ENCODE measurements around the gene WDR27.

WDR27 gene

DNA sequence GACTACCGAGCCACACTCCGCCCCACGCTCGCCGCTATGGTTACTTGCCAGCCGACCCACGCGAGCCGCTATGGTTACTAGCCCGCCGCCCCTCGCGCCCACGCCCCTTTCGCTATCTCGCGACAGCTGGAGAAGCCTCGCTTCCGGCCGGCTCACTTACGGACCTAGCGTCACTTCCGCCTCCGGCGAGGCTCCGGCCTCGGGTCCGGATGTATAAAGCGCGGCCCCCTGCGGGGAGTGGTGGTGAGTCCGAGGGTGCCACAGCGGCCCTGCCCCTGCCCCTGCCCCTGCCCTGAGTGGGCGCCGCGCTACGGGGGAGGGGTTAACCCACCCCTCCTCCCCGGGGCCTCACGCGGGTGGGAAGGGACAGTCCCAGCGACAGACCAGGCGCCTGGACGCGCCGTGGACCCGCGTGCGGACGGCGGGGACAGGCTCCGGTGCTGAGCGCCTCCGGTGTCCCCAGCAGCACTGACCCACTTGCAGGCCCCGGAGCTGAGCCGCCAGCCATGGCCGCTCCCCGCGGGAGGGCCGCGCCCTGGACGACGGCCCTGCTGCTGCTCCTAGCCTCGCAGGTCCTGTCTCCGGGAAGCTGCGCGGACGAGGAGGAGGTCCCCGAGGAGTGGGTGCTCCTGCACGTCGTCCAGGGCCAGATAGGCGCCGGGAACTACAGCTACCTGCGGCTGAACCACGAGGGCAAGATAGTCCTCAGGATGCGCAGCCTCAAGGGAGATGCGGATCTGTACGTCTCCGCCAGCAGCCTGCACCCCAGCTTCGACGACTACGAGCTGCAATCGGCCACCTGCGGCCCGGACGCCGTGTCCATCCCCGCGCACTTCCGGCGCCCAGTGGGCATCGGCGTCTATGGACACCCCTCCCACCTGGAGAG is at the start of gene WDR27, which contains the start of gene C6orf120:
Gene WDR27, minus strand, starts transcription at position 76 of the 886 bp plus-strand sequence. CDS start 13,024 bp downstream, outside the sequence.
Gene C6orf120, plus strand, starts transcription at position 173 of the 886 bp plus-strand sequence. Its CDS starts 334 bp downstream, at position 507.
- peak; percentile 97 to 98 for DNase-seq (ENCODE audit: low read depth in 2 of 2)

DNA sequence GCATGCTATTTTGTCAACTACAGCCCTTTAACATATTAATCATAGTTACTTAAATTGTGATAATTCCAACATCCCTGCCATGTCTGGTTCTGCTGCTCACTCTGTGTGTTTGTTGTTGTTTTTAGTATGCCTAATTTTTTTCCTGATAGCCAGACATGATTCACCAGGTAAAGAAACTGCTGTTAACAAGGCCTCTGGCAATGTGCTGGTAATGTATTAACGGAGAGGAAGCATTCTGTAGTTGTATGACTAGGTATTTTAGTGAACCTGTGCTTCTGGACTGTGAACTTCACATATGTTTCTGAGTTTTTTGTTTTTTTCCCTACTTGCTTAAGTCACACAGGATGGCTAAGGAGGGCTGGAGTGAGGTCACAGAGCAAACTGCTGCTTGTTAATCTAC is 44.7 kb upstream of the WDR27 start:
- no peak for DNase-seq (ENCODE audit: low read depth in 2 of 2)

DNA sequence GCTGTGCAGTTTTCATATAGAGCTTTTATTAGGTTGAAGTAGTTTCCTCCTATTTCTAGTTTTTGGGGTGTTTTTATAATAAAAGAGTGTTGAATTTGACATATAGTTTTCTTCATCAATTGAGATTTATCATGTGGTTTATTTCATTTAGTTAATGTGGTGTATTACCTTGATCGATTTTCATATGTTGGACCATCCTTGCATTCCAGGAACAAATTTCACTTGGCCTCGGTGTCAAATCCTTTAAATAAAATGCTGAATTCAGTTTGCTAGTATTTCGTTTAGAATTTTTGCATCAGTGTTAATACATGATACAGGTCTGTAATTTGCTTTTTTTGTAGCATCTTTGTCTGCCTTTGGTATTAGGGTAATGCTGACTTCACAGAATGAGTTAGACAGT is 43.6 kb upstream of the WDR27 start:
- DNase-seq (ENCODE audit: low read depth in 2 of 2), result no peak

DNA sequence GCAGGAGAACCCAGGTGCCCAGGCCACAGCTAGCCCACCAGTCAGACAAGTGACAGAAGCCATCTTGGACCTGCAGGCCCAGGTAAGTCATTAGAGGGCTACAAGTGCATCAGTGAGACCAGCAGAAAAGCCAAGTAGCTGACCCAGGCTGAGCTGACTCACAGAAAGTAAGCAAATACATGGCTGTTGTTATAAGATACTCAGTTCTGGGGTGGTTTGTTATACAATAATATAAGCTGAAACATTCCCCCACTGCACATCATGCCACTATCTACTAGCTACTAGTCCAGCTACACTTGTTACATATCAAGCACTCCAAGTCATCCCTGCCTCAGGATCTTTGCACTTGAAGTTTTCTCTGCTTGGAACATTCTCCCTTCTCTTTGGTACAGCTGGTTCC is 39.5 kb upstream of the WDR27 start:
- no peak for DNase-seq (ENCODE audit: low read depth in 2 of 2)

DNA sequence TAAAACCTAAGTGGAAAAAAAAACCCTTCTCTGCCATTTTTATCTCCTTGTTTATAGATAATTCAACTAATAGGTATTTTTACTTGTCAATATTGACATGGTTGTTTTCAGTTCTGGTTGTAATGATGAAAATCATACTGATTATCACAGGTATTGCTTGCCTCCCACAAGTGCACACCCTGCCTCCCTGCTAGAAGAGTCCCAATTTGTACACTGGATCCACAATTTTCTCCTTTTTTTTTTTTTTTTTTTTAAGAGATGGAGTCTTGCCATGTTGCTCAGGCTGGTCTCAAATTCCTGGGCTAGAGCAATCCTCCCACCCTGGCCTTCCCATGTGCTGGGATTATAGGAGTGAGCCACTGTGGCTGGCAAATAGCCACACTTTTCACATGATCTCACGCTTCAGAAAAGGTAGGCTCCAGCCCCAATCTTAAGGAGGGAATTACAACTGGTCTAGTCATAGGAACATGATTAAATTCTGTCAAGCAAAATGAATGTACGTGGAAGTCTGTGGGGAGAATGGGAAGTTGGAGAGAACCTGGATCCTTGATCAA is 37.2 kb upstream of the WDR27 start:
- DNase-seq (ENCODE audit: low read depth in 2 of 2), result no peak

DNA sequence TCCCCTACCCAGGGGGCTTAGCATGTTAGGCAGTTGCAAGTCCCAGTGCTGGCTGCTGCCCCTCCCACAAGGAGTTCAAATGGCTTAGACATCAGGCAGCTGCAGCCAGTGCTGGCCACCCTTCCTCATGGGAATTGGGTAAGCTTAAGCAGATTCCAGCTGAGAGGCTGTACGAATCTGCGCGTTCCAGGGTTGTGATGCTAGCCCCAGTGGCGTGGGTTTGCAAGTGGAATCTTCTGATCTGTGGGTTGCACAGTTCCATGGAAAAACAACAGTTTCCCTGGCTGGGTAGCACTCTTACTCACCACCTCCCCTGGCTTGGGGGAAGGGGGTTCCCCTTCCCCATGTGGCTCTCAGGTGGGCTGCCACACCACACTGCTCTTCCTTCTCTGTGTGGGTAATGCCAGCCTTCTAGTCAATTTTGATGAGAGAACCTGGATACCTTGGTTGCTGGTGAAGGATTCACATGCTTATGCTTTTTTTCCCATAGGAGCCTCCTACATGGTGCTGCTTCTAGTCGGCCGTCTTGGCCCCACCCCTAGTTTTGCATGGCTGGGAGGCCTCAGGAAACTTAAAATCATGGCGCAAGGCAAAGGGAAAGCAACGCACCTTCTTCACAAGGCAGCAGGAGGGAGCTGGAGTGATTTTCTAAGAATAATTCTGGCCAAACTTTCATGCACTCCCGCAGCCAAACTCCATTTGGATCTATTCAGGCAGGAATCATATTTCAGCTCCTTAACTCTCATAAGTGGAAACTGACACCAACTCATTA is 36.6 kb upstream of the WDR27 start:
- DNase-seq (ENCODE audit: low read depth in 2 of 2), result no peak

DNA sequence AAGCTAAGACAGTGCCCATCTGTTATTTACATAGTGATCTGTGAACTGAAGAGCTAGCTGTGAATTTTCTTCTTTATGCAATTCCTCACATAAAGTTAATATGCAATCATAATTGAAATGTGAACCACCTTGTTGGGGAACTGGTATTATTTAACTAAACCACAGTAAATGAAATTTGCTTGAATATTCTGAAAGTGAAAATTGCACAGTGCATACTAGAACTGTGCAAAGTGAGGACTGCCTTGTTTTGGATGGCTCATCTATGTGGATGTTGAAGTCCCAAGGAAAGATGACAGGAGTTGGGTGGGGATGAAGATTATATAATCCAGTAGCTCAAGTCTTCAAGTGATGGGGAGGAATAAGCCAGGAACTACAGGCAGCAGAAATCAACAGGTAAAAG is 28.1 kb upstream of the WDR27 start:
- no peak for DNase-seq (ENCODE audit: low read depth in 2 of 2)

DNA sequence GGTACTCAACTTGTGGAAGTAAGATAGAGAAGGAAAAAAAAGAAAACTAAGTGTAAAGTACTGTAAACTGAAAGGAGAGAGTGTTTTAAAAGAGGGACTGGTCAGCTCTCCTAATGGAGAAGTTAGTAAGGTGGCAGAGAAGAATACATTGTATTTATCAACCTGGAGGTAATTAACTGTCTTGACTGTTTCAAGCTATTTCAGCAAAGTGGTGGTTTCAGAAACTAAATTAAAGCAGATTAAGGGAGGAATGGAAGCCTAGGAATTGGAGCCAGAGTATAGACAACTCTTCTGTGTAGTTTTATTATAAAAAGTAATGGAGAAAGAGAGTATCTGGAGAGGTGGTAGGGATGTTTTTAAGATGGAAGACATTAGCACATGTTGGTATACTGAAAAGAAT is 25.1 kb upstream of the WDR27 start:
- no peak for DNase-seq (ENCODE audit: low read depth in 2 of 2)

DNA sequence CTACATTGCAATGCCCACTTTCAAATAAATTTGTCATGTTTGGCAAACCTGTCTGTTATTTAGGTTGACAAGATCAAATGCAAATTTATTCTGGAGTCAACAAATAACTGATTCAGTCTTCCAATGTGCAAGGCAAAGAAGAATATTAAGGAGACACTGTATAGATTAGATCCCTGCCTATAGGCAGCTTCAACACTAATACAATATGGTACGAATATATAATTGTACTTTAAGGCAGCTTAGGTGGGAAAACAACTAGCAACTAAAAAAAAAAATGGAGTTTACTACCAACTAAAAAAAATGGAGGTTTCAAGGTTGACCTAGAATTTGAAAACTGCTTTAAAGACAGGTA is 24.2 kb upstream of the WDR27 start:
- no peak for DNase-seq (ENCODE audit: low read depth in 2 of 2)

DNA sequence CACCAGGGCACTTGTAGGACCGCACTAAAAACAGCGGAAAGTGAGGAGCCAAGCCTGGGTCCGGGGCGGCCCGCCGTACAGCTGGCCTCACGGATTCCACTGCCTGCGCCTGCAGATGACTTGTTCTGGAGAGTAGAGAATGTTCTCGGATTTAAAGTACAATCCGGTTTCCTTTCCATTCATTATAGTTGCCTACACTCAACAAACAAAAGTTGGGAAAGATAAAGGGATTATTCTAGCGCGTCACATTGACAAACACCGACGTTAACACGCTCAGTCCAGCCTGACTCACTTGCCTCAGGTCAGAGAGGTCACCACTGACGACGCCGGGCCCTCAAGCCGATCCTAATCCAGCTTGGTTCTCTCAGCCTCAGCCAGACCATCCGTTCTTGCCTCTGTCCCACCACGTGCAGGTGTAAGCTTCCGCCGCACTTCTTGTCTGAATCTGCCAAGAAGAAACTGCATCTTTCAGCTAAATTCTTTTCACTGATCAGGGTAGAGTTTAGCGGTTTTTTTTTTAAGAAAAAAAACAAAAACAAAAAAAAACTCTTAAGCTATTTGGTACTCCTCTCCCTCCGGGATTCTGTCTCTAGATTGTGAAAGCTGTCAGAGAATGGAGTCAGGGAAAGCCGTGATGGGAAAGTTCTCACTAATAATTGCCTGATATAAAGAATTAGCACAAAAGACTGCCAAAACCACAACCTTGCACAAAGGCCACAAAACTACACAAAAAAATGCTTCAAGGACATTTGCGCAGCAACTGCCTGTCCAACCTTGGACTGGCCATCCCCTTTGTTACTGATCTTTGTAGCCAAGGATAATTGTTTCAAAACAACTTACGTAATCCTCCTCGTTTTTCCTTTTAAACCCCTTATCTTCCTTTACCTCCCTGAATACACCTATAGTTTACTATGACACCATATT is 23.6 kb upstream of the WDR27 start:
- no peak for DNase-seq (ENCODE audit: low read depth in 2 of 2)

DNA sequence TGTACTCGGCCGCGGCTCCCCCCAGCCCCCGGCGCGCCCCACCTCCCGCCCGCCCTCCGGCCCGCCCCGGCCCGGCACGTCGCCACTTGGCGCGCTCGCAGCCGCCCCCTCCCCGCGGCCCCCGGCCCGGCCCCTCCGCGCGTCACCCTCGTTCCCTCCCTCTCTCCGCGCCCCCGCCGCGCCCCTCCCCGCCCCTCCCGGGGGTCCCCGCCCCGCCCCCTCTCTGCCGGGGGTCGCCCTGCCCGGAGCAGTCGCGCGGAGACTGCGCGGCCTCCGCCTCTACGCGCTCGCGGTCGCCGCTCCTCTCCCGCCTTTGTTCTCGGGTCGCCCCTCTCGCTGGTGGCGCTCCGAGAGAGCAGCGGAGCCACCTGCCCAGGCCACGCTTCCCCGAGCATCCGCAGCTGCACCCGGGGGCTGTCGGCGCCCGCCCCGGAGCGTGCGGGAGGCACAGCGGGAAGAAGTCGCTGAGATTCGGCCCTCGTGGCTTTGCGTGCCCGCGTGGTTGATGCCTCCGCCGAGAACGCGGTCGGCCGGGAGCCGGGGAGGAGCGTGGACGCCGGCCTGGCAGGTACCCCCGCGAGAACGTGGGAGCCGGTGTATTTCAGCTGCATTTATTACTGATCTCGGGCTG is 22.8 kb upstream of the WDR27 start, which contains the start of gene PHF10:
Gene PHF10, minus strand, starts transcription at position 7 of the 631 bp plus-strand sequence. CDS start 569 bp downstream, outside the sequence.
- peak; percentile 51 to 61 for DNase-seq (ENCODE audit: low read depth in 2 of 2)

DNA sequence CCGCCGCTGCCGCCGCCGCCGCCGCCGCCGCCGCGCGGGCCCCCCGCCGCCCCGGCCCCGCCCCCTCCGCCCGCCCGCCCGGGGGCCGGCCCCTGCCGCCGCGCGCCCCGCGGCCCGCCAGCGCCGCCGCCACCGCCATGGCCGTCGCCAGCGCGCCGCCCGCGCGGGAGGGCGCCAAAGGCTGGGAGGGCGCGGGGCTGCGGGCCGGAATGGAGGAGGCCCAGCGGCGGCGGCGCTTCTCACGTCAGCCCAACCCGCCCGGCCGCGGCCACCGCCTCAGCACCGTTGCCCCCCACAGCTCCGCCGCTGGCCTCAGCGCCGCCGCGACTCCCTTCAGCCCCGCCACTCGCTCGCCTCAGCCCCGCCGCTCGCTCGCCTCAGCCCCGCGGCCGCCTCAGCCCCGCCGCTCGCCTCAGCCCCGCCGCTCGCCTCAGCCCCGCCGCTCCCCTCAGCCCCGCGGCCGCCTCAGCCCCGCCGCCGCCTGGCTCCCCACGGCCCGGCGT is 22.2 kb upstream of the WDR27 start:
- peak; percentile 13 to 24 for DNase-seq (ENCODE audit: low read depth in 2 of 2)

DNA sequence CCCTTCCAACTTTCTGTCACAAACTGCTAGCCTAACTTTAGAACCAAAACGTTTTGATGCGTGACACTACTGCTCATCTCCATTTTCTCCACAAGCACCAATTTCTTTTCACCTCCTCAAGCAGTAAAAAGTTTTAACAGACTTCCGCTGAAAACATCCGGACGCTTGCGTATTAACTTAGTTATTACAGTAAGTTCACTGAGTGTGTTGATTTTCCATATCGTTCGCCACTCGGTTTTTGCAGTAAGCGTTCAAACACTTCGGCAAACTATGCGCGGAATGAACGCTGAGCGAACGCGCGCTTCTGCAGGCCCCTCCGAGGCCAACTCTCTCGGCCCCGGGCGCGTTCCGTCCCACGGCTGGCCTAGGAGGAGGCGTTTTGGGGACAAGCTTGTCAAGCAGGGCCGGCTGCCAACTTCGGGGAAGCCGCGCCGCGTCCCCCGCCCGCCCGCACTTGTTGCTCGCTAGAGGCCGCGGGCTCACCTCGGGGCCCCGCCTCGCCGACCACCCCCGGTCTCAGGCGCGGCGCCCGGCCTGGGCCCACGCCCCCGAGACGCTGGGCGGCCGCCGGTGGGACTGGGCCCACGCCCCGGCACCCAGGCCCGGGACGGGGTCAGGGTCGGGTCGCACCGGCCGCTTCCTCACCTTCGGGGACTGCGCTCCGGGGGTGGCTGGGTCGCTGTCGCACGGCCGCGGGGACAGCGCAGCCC is 21.5 kb upstream of the WDR27 start:
- DNase-seq (ENCODE audit: low read depth in 2 of 2), result peak; percentile 49 to 50

DNA sequence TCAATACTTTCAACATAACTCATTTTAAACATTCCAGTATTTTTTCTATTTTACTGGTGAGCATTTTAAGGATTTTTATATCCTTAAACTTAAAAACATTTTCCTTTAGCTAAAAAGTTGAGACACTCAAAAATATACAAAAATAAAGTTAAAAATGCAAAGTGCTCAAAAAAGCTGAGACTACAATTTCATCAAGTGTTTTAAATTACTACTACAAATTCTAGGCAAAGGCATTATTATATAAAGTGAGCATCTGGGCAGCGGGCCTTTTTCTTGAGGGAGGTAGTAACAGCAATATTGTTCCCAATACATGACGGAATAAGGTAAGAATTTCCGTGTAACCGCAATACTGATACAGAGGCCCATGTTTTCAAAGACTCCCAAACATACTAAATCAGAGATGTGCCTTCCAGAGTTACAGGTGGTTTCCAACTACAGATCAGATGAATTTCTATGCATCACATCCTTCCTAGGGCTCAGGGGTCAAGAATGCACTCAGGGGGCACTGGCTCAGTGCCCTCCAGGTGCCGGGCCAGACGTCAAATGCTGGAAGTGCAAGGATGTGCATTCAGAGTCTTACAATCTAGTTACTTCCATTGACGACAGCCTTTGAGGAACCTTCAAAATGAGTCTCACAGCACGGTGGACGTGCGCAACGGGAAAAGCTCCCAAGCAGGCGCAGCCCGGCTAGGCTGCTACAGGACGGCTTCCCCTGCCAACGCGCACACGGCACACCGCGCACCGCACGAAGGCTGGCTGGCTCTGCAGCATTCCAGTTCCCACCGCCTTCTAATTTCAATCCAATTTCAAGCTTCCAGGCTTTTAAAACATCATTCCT is 20.8 kb upstream of the WDR27 start:
- DNase-seq (ENCODE audit: low read depth in 2 of 2), result peak in 1 of 2 donors; percentile 9

DNA sequence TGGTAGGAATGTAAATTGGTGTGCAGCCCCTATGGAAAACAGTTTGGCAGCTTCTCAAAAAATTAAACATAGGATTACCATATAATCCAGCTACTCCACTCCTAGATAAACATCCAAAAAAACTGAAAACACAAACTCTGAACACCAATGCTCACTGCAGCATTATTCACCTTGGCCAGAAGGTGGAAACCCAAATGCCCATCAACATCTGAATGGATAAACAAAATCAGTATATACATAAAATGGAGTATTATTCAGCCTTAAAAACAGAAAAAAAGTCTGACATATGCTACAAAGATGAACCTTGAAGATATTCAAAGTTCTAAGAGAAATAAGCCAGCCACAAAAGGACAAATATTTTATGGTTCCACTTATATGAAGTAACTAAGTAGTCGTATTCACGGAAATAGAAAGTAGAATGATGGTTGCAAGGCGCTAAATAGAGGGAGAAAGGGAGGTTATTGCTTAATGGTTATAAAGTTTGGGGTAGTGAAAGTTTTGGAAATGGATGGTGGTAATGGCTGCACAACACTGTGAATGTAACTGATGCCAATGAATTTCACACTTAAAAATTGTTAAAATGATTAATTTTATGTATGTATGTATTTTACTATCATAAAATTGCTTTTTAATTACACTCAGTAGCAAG is 18.5 kb upstream of the WDR27 start:
- no peak for DNase-seq (ENCODE audit: low read depth in 2 of 2)

DNA sequence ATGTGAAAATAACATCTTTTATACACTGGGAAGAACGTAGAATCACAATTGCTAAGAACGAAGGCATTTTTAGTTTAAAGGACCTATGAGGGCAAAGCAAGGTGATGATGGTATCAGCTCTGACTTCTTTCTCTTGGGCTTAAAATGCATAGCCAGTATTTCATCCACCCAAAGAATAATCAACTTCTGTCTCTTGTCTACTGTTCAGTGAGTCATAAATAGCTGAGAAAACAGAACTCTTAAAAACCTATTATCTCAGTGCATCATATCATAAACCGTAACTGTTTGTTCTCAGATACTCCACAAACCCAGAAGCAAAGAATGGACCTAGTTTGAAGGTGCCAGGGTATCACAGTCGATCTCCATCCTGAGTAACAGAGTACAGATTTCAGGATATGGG is 17.3 kb upstream of the WDR27 start:
- DNase-seq (ENCODE audit: low read depth in 2 of 2), result no peak

DNA sequence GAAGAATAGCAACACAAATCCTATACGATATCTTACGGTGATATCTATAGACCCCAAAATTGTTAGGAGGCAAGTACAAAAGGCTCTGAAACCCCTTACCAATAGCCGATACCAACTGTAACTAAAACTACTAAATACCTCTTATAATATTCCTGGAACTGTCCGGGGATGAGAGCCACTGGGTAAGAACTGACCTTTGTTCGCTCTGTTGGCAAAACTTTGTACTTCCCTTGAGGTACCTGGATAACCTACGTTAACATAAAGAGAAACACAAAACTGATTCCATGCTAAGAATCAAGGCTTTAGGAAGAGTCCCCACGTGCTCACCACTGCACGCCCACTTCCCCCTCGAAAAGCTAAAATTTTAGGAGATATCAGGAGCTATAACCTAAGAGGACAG is 12.8 kb upstream of the WDR27 start:
- DNase-seq (ENCODE audit: low read depth in 2 of 2), result no peak

DNA sequence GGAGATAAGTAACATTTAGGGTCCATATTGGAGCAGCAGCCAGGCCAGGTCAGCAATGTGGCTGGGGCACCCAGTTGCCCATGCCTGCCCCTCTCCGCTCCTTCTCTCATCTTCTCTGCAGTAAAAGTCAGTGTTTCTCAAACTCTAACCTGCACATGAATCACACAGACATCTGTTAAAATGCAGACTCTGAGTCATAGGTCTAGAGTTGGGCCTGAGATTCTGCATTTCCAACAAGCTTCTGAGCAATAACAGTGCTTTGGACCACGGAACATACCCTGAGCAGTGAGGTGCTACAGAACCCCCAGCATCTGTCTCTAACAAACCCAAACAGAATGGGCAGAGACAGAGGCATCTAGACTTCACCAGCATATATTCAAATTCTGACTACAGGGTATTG is 12.3 kb upstream of the WDR27 start:
- no peak for DNase-seq (ENCODE audit: low read depth in 2 of 2)

DNA sequence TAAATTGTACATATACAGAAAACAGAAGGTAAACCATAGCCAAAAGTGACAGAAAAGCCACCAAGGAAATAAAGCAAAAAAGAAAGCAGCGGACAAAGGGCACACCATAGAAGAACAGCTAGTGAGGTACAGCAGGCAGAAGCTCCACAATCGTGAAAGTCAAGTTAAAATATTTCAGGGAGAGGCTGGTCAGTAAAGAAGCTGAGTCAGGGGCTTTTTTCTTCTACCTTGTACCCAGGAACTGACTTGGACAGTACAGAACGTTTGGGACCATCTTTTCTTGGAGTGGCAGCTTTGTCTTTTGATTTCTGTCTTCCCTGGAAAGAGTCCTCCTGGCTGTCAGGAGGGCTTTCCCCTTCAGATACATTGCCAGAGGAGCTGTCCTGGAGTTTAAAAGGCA is 8.2 kb upstream of the WDR27 start:
- DNase-seq (ENCODE audit: low read depth in 2 of 2), result no peak

Measured in stimulated activated CD8-positive, alpha-beta memory T cell treated with anti-CD3 and anti-CD28 coated beads, Interleukin-15, amount 100 ng/mL, for 48 hours (primary cell).